SK-N-SH (cell line): ENCODE results near the gene CHST12.

ENCODE experiments used
- CTCF ChIP-seq: fragments of 200-600 bp; sonication (generic); IDR thresholded peaks from 2 replicates; pipeline ENCODE4 v1.6.1; 2017; ENCODE audit warnings: antibody characterized with exemption, mild to moderate bottlenecking, moderate library complexity
- EZH2phosphoT487 ChIP-seq: fragments of 200-600 bp; sonication (generic); IDR thresholded peaks from 2 replicates; pipeline ENCODE4 v1.6.1; 2017; ENCODE audit warnings: low read depth, mixed run types, mild to moderate bottlenecking, antibody characterized with exemption, moderate library complexity, borderline replicate concordance
- FOXJ3 ChIP-seq: sonication (generic); formaldehyde crosslinking; IDR thresholded peaks from 2 replicates; pipeline ENCODE4 v1.5.1; 2020; ENCODE audit warnings: mild to moderate bottlenecking, missing genetic modification reagents
- MAX ChIP-seq: IDR thresholded peaks from 2 replicates; pipeline ENCODE4 v1.4.0; 2012; ENCODE audit warnings: low read depth
- RCOR1 ChIP-seq: fragments of 150-350 bp; IDR thresholded peaks from 2 replicates; pipeline ENCODE4 v1.6.1; 2017; ENCODE audit warnings: antibody characterized with exemption, low read length
- RFX5 ChIP-seq: IDR thresholded peaks from 2 replicates; pipeline ENCODE4 v1.6.1; 2012; ENCODE audit warnings: mild to moderate bottlenecking, improper control_type of control experiment, low read length
- SMC3 ChIP-seq: IDR thresholded peaks from 2 replicates; pipeline ENCODE4 v1.6.1; 2012; ENCODE audit warnings: low read depth, low read length, improper control_type of control experiment
- TAF1 ChIP-seq: IDR thresholded peaks from 2 replicates; pipeline ENCODE4 v1.6.1; 2012; ENCODE audit warnings: low read depth, mild to moderate bottlenecking, low read length, moderate library complexity, borderline replicate concordance
- TCF12 ChIP-seq: IDR thresholded peaks from 2 replicates; pipeline ENCODE4 v1.4.0; 2012
- ZBTB33 ChIP-seq: IDR thresholded peaks from 2 replicates; pipeline ENCODE4 v1.4.0; 2012; ENCODE audit warnings: low read depth, borderline replicate concordance

- no peak for TF ChIP-seq CTCF
- no peak for TF ChIP-seq ZBTB33
- no peak for TF ChIP-seq EZH2phosphoT487
- no peak for TF ChIP-seq MAX
- no peak for TF ChIP-seq RCOR1
- no peak for TF ChIP-seq TAF1
- no peak for TF ChIP-seq TCF12
- TF ChIP-seq SMC3: no peak
- no peak for TF ChIP-seq RFX5
- no peak for TF ChIP-seq FOXJ3 (CRISPR knock-in tag)
These were observed 62.5 kb downstream of the CHST12 start for GRCh38 chr7:2465928-2466327.
